ENCODE results near the gene ZAP70. TPM values are rescaled to one million over a fixed set of nuclear protein-coding genes. Genes with fewer than 3 reads are reported as not detected.

ZAP70 gene
- total RNA-seq, 1 experiment from 2014 or later, result 0.61 TPM

GRCh38 chr2:97673182-97673914, 40.0 kb upstream of the ZAP70 start (continued):
- TF ChIP-seq RELA (CRISPR knock-in tag; IDR thresholded peaks at IDR 0.05; ENCODE audit: borderline replicate concordance), result no peak
- no peak for TF ChIP-seq ERG (CRISPR knock-in tag; IDR thresholded peaks at IDR 0.05)

- ATAC-seq (no peak), DNase-seq (ENCODE audit: low spot score) (no peak)
- peaks cover 27% of the 10 kb centered on the region for H3K4me1 Mint-ChIP-seq
- CTCF ChIA-PET, result interaction anchor here (1.5 to 2.0 kb wide), 2 partner anchors 23 to 26 kb away, joined by 4 to 5 read pairs; no protein-coding TSS in a partner anchor
- no peaks in the 10 kb centered on the region; the same call in 1 of the 2 replicates for H3K27me3 Mint-ChIP-seq (ENCODE audit: low read depth)
- TF ChIP-seq NFE2L1 (CRISPR knock-in tag; IDR thresholded peaks at IDR 0.05) (no peak), ZNF512 (CRISPR knock-in tag; IDR thresholded peaks at IDR 0.05; ENCODE audit: borderline replicate concordance) (no peak), SMAD4 (CRISPR knock-in tag; IDR thresholded peaks at IDR 0.05) (no peak), ATF3 (CRISPR knock-in tag; conservative IDR thresholded peaks at IDR 0.05) (no peak), TEAD4 (CRISPR knock-in tag; IDR thresholded peaks at IDR 0.05) (no peak), ESRRA (CRISPR knock-in tag; IDR thresholded peaks at IDR 0.05; ENCODE audit: borderline replicate concordance) (no peak), PRRX2 (CRISPR knock-in tag; IDR thresholded peaks at IDR 0.05) (no peak), JAZF1 (CRISPR knock-in tag; IDR thresholded peaks at IDR 0.05) (no peak), MYBL2 (CRISPR knock-in tag; IDR thresholded peaks at IDR 0.05) (no peak), NR1H2 (CRISPR knock-in tag; IDR thresholded peaks at IDR 0.05) (no peak)
- TF ChIP-seq, protein P1, sequence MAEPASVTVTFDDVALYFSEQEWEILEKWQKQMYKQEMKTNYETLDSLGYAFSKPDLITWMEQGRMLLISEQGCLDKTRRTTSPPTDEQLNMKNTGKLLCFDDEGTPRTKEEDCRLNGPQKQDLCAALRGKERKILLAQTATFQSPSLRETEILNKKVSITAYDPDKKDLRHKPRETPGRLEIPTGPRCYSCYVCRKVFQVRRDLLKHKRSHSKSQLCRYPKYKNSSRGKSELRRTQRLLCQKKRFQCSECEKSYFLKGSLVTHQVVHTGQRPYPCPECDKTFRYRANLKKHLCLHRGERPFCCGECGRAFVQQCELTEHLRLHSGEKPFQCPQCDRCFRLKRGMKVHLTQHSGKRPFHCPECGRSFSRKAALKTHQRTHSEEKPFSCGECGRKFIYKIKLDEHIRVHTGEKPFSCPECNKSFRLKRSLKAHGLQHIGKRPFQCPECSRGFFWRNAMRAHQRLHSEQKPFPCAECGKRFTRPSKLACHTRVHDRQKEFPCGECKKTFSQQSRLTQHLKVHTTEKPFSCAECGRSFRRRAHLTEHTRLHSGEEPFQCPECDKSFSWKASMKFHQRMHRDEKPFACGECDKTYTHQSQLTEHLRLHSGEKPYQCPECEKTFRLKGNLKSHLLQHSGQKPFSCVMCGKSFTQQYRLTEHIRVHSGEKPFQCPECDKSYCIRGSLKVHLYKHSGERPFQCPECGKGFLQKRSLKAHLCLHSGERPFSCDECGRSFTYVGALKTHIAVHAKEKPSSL (CRISPR knock-in tag; conservative IDR thresholded peaks at IDR 0.05), result no peak
- POLR2A ChIA-PET, result no interaction called here
- H3K4me3 Mint-ChIP-seq, result no peak overlapping the region
- peaks cover 12% of the 10 kb centered on the region for H3K36me3 Mint-ChIP-seq
- no peak overlapping the region for H3K27ac Mint-ChIP-seq
- H3K9me3 Mint-ChIP-seq, result peaks cover 5% of the 10 kb centered on the region; the same call in 1 of the 2 replicates
Measured at GRCh38 chr2:97673915-97674283, 39.5 kb upstream of the ZAP70 start.

- Mint-ChIP-seq H3K36me3 (peaks cover 17% of the 10 kb centered on the region), H3K27me3 (ENCODE audit: low read depth) (no peaks in the 10 kb centered on the region; the same call in 1 of the 2 replicates), H3K4me1 (peaks cover 21% of the 10 kb centered on the region), H3K4me3 (no peak overlapping the region), H3K9me3 (peaks cover 17% of the 10 kb centered on the region), H3K27ac (peak overlapping the region; percentile 85)
- ChIA-PET CTCF (interaction anchor here (0.9 to 1.9 kb wide), 3 partner anchors 11 to 85 kb away, joined by 3 to 12 read pairs (median 4); partner anchors contain the start of gene ACTR1B), POLR2A (interaction anchor here (0.6 to 0.9 kb wide), 3 partner anchors 11 to 722 kb away, joined by 3 to 4 read pairs (median 3); partner anchors contain the start of gene ACTR1B)
- DNase-seq (ENCODE audit: low spot score), result no peak
- no peak for TF ChIP-seq ERG (CRISPR knock-in tag; IDR thresholded peaks at IDR 0.05)
- no peak for TF ChIP-seq ZNF671 (CRISPR knock-in tag; IDR thresholded peaks at IDR 0.05)
- TF ChIP-seq, protein P2, sequence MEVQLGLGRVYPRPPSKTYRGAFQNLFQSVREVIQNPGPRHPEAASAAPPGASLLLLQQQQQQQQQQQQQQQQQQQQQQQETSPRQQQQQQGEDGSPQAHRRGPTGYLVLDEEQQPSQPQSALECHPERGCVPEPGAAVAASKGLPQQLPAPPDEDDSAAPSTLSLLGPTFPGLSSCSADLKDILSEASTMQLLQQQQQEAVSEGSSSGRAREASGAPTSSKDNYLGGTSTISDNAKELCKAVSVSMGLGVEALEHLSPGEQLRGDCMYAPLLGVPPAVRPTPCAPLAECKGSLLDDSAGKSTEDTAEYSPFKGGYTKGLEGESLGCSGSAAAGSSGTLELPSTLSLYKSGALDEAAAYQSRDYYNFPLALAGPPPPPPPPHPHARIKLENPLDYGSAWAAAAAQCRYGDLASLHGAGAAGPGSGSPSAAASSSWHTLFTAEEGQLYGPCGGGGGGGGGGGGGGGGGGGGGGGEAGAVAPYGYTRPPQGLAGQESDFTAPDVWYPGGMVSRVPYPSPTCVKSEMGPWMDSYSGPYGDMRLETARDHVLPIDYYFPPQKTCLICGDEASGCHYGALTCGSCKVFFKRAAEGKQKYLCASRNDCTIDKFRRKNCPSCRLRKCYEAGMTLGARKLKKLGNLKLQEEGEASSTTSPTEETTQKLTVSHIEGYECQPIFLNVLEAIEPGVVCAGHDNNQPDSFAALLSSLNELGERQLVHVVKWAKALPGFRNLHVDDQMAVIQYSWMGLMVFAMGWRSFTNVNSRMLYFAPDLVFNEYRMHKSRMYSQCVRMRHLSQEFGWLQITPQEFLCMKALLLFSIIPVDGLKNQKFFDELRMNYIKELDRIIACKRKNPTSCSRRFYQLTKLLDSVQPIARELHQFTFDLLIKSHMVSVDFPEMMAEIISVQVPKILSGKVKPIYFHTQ (CRISPR knock-in tag; IDR thresholded peaks at IDR 0.05), result no peak
- TF ChIP-seq NR1H2 (CRISPR knock-in tag; IDR thresholded peaks at IDR 0.05), result no peak
- TF ChIP-seq CDX4 (CRISPR knock-in tag; IDR thresholded peaks at IDR 0.05; ENCODE audit: borderline replicate concordance), result no peak
- no peak for TF ChIP-seq NR3C1 (CRISPR knock-in tag; conservative IDR thresholded peaks at IDR 0.05; ENCODE audit: low read depth)
- ATAC-seq, result peak; percentile 85
Measured at GRCh38 chr2:97675430-97676113, 37.8 kb upstream of the ZAP70 start.

All from WTC11 (cell line).